Stomach (tissue), 4 donors: ENCODE measurements around the gene THOC2.

ENCODE experiments used
- POLR2A ChIP-seq, 4 donors: fragments of 450-650 bp; IDR thresholded peaks; one replicate each; pipeline ENCODE4 v1.6.1; 2016; ENCODE audit warnings: antibody characterized with exemption in 4 of 4, control low read depth in 2 of 4, mild to moderate bottlenecking in 1 of 4, moderate library complexity in 1 of 4
- POLR2AphosphoS5 ChIP-seq, 3 donors: sonication (generic); formaldehyde crosslinking; IDR thresholded peaks; one replicate each; pipeline ENCODE4 v1.6.1; 2016; ENCODE audit warnings: antibody characterized with exemption in 3 of 3
- TF ChIP-seq, protein P1 (sequence below), 7 experiments: fragments of 450-650 bp in 4 of 7; fragments of 200-600 bp in 3 of 7; sonication (generic) in 3 of 7; IDR thresholded peaks; one replicate each; pipeline ENCODE4 v1.5.1; 2016 to 2019; ENCODE audit warnings: antibody characterized with exemption in 7 of 7, control low read depth in 2 of 7, mild to moderate bottlenecking in 1 of 7

GRCh38 chrX:123698979-123699520, 33.8 kb downstream of the THOC2 start:
- TF ChIP-seq, protein P1, sequence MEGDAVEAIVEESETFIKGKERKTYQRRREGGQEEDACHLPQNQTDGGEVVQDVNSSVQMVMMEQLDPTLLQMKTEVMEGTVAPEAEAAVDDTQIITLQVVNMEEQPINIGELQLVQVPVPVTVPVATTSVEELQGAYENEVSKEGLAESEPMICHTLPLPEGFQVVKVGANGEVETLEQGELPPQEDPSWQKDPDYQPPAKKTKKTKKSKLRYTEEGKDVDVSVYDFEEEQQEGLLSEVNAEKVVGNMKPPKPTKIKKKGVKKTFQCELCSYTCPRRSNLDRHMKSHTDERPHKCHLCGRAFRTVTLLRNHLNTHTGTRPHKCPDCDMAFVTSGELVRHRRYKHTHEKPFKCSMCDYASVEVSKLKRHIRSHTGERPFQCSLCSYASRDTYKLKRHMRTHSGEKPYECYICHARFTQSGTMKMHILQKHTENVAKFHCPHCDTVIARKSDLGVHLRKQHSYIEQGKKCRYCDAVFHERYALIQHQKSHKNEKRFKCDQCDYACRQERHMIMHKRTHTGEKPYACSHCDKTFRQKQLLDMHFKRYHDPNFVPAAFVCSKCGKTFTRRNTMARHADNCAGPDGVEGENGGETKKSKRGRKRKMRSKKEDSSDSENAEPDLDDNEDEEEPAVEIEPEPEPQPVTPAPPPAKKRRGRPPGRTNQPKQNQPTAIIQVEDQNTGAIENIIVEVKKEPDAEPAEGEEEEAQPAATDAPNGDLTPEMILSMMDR (IDR thresholded peaks at IDR 0.05) = no peak
- no peak for TF ChIP-seq POLR2AphosphoS5 (IDR thresholded peaks at IDR 0.05)
- TF ChIP-seq POLR2A (IDR thresholded peaks at IDR 0.05) = no peak
